NCI-H748 (cell line): Measurements from ENCODE around the gene LEMD1.
"Not testable (repeated sequence)": the region's sequence is repeated elsewhere in the genome, so short reads cannot be mapped to it uniquely, and the experiment has no call there.

ENCODE experiments used
- DNase-seq: peaks from one replicate; lab custom pipeline; 2025; ENCODE audit not compliant: unreplicated experiment; lab: John Stamatoyannopoulos, UW

The LEMD1 gene

GRCh38 chr1:205382561-205382960, 39.3 kb downstream of the LEMD1 start:
- DNase-seq, result no peak

DNA sequence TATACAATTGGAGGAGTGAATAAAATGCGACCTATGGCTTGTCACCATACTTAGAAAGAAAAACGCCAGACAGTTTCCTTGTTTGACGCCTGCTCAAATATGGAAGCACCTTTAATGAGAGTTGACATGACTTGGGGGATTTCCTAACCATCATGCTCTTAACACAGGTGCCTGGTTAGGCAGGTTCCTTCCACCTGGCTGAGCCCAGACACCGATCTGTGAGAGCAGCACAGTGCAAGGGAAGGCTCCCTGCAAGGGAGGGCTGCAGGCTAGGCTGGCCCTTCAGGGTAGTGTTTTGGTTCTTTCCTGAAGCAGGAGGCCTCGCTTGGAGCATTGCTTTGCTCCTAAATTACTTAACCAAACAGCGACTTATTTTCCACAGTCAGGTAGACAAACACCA, 40.6 kb downstream of the LEMD1 start:
- no peak for DNase-seq

DNA sequence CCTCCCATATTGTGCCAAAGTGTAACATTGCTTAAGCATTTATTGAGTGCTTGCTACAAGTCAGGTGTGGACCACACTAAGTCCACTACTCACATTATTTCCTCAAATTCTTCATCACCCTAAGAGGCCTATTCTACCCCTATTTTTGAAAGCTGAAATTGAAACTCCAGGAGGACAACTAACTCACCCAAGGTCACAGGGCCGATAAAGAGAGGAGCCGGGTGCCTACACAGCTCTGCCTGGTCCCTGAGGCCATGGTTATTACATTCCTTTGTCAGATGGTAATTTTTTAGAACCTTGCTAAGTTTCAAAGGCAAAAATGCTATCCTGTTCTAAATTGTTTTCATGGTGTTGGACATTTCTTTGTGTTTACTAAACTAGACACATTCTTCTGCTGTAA, 41.0 kb downstream of the LEMD1 start:
- DNase-seq, result no peak

DNA sequence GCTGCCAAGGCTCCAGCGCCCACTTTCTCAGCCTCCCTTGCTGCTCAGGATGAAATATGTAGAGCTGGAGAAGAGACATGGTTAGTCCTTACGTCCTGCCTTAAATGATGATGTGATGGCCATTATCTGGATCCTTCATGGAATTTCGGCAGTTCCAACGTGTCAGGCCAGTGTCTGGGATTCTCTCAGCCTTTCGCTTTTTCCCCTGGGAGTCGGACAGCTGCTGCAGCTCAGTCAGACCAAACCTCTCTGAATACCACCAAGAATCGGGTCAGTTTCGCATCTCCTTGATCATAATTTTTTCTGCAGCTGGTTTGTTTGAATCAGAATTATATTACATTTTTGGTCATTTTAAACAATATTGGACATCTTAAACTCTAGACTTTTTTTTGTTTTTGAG, 42.8 kb downstream of the LEMD1 start:
- DNase-seq, result no peak

DNA sequence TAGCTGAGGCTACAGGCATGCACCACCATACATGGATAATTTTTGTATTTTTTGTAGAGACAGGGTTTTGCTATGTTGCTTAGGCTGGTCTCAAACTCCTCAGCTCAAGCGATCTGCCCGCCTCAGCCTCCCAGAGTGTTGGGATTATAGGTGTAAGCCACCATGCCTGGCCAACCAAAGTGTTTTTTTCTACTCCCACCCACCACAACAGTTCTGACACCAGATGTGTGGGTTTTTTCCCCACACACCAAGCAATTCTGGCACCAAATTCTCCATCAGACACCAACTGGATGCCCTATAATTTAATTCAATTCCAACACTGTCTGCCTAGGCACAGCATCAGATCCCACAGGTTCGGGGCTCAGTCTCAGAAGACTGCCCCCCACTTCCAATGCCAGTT, 44.5 kb downstream of the LEMD1 start:
- no peak for DNase-seq

DNA sequence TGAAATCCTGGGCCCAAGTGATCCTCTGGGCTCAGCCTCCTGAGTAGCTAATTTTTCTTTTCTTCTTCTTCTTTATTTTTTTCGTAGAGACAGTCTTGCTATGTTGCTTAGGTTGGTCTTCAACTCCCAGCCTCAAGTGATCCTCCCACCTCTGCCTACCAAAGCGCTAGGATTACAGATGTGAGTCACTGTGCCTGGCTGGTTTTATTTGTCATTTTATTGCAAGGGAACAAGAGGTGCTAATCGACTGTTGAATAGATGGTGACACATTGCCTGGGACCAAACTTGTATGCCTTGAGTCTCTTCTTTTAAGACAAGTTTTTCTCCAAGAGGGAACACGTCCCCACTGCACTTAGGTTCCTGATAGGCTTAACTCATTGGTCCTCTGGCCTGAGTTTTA, 45.1 kb downstream of the LEMD1 start:
- DNase-seq, result no peak

GRCh38 chr1:205375835-205376545, 45.9 kb downstream of the LEMD1 start:
- DNase-seq, result peak; percentile 51

- DNase-seq, result no peak
Observed at GRCh38 chr1:205374210-205375078, 47.4 kb downstream of the LEMD1 start.

DNA sequence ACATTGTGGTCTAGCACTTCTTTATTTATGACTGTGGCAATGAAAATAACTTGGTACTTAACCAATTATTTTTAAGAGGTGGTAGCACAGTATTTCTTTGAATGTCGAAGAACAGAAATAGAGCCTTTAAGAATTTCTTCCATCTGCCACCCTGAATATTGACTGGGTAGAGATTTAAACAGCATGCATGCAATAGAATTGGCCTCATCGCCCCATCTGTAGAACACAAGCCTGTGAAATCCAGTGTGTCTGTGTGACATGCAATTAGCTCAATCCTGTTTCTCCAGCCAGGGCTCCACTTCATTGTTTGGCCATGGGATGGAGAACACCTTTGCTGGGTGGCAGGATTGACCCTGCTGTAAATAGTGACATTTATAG, 48.1 kb downstream of the LEMD1 start:
- DNase-seq, result no peak

DNA sequence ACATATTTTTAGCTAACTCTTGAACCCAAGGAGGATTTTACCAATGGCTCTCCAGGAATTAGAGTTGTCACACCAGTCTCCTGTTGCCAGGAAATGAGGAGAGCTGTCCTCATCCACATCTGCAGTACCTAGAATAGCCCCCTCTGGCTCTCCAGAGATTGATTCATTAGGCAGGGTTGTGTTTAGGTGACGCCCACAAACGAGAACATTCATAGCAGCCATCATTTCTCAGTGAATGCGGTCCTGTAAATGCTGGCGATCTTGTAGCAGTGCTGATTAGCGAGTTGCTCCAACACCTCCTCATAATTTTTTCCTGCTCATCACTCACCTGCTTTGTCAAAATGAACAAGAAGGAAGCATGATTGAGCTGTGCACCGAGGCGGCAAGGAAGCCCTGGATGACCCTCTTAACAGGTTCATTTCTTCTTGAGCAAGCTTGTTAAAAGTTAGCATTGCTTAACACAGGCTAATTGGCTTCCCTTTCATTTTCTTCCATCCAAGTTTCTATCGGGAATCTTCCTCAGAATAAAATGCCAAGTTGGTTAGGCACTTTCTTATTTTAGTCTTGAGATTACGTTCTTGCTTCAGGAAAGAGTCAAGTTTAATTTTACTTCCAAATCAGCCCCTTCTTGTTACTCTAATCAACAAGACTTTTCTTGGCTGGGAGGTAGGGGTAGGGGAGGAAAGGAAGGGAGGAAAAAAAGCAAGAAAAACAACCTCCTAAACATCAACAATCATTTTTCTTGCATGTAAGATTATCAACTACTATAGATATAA, 48.6 kb downstream of the LEMD1 start:
- peak; percentile 13 for DNase-seq

DNA sequence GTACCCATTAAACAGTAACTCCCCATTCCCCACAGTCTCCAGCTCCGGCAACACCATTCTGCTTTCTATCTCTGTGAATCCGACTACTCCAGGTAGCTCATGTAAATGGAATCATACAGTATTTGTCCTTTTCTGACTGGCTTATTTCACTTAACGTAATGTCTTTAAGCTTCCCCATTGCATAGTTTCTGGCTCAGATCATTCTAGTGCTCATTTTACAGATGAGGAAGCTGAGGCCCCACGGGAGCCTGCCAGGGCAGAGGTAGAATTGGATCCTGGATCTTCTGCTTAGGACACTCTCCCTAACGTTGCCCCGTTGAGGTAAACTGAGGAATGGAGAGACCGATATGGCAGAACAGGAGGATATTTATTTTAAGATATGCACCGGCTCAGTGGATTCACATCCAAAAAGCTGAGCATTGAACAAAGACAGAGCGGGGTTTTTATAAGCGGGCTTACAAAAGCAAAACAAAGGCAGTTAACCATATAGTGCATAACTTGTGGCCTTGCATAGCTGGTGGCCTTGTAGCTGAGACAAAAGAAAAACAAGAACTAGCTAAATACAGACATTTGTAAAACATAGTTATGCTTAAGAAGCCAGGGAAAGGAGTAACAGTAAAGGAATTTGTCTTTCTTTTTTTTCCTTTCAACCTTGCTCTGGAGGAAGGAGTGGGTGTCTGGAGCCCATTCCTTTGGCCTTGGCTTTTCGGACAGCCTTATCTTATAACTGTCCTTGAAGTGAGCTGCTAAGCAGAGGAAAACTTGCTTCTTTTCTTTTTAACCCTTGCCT, 49.8 kb downstream of the LEMD1 start:
- DNase-seq, result no peak

GRCh38 chr1:205370780-205371179, 51.1 kb downstream of the LEMD1 start:
- DNase-seq, result peak; percentile 8

GRCh38 chr1:205369701-205370123, 52.1 kb downstream of the LEMD1 start:
- DNase-seq, result no peak

DNA sequence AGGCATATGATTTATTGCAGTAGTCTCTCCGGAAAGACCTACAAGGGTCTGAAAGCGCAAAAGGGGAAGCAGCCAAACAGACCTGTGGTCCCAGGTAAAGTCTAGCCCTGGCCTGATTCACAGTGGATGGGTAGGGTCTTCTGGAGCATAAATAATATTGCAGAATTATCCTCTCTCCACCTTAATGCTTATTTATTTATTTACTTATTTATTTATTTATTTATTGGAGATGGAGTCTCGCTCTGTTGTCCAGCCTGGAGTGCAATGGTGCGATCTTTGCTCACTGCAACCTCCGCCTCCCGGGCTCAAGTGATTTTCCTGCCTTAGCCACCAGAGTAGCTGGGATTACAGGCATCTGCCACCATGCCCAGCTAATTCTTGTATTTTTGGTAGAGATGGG, 53.4 kb downstream of the LEMD1 start:
- no peak for DNase-seq

DNA sequence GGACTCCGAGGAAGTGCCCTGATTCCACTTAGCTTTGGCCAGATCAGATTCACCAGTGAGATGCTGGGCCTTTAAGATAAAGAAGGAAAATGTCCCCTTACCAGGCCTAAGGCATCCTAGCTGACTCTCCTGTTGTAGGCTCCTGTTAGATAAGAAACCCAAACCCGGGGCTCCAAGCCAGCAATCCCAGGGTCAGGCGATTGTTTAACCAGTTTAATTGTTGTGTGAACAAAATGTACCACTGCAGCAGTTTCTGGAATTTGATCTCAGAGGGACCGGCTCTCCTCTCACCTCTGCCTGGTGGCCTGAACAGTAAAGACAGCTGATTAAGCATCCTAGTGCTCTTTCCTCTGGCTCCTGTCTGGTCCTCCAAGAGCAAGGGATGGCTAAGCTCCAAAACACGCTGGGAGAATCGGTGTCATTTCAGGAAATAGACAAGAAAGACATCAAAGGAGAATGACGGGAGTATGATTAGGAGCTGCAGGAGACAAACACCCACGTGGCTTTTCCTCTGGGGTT, 55.9 kb downstream of the LEMD1 start:
- peak; percentile 17 for DNase-seq

DNA sequence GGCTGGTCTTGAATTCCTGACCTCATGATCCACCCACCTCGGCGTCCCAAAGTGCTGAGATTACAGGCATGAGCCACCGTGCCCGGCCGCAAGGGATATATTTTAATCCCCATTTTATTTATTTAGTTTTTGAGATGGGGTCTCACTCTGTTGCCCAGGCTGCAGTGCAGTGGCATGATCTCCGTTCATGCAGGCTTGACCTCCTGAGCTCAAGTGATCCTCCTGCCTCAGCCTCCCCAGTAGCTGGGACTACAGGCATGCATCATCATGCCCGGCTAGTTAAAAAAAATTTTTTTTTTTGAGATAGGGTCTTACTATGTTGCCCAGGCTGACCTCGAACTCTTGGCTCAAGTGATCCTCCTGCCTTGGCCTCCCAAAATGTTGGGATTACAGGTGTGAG, 56.8 kb downstream of the LEMD1 start:
- not testable (repeated sequence) for DNase-seq

DNA sequence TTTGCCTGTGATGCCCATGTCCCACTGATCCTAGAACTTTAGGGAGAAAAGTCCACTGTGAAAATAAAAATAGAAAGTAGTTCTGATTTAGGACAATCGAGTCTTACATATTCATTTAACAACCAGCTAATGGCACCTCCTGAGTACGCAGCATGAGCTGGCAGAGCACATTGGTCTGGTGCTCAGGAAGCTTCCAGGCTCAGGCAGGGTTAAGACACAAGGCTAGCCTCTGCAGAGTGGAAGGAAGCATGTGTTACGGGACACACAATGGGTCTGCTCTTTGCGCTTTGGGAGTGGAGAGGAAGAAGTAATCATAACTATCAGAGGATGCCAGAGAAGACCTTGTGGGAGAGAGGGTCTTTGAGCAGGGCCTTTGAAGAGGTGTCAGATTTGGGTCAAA, 61.0 kb downstream of the LEMD1 start:
- DNase-seq, result no peak

- peak; percentile 52 for DNase-seq
Observed at GRCh38 chr1:205359771-205360565, 61.9 kb downstream of the LEMD1 start.

DNA sequence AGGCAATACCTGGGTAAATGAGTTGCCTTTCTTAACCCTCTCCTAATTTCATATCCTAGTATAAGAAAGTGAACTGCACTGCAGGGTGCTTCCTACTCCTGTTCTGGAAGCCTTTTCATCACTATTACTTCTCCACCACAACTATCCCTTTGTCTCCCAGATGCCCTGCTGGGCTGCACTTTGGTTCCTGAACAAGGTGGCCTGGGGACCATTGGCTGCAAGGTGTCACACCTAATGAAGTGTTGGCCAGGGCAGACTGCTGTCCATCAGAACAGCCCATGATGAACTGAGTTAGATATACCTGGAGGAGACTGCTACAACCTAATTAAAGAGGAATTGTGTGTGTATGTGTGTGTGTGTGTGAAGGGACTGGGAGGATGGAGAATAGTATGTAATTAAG, 63.3 kb downstream of the LEMD1 start:
- no peak for DNase-seq

- DNase-seq, result no peak
Observed at GRCh38 chr1:205357567-205357966, 64.3 kb downstream of the LEMD1 start.
